IMR-90 (cell line): ENCODE measurements around the gene HACL1.

Experiments used
- CEBPB ChIP-seq: IDR thresholded peaks from 2 replicates; pipeline ENCODE4 v1.6.1; 2012; ENCODE audit warnings: low read depth, low read length, improper control_type of control experiment
- CHD1 ChIP-seq: IDR thresholded peaks from 2 replicates; pipeline ENCODE4 v1.6.1; 2012; ENCODE audit warnings: low read depth, low read length, improper control_type of control experiment
- CTCF ChIP-seq: conservative IDR thresholded peaks from 2 replicates; pipeline ENCODE4 v1.5.1; 2012; ENCODE audit warnings: mild to moderate bottlenecking, low read depth, low read length, improper control_type of control experiment
- ELK1 ChIP-seq: fragments of 150-350 bp; IDR thresholded peaks from 2 replicates; pipeline ENCODE4 v1.6.1; 2016; ENCODE audit warnings: low read depth, mild to moderate bottlenecking, low read length, moderate library complexity, borderline replicate concordance
- MAFK ChIP-seq: IDR thresholded peaks from 2 replicates; pipeline ENCODE4 v1.6.1; 2012; ENCODE audit warnings: low read depth, low read length, improper control_type of control experiment
- MXI1 ChIP-seq: IDR thresholded peaks from 2 replicates; pipeline ENCODE4 v1.6.1; 2012; ENCODE audit warnings: low read depth, mild to moderate bottlenecking, low read length, moderate library complexity, borderline replicate concordance
- POLR2A ChIP-seq: IDR thresholded peaks from 2 replicates; pipeline ENCODE4 v1.6.1; 2012; ENCODE audit warnings: mild to moderate bottlenecking, low read depth, low read length
- RAD21 ChIP-seq: IDR thresholded peaks from 2 replicates; pipeline ENCODE4 v1.6.1; 2012; ENCODE audit warnings: low read length, improper control_type of control experiment
- RCOR1 ChIP-seq: IDR thresholded peaks from 2 replicates; pipeline ENCODE4 v1.6.1; 2012; ENCODE audit warnings: mild to moderate bottlenecking, low read length, improper control_type of control experiment; ENCODE audit not compliant: insufficient replicate concordance
- RFX5 ChIP-seq: IDR thresholded peaks from 2 replicates; pipeline ENCODE4 v1.8.0; 2012; ENCODE audit warnings: low read depth, mild to moderate bottlenecking, low read length, moderate library complexity
- USF2 ChIP-seq: fragments of 150-350 bp; IDR thresholded peaks from 2 replicates; pipeline ENCODE4 v1.6.1; 2017; ENCODE audit warnings: mild to moderate bottlenecking, antibody characterized with exemption, low read length, low read depth

- TF ChIP-seq CEBPB (0 out of 2 replicates have a peak, but pooled peaks have one; percentile 22), CTCF (no peak), POLR2A (peak; percentile 68), RFX5 (no peak), RCOR1 (no peak), USF2 (no peak), ELK1 (no peak), MXI1 (peak; percentile 72; the same call in 1 of the 2 replicates), MAFK (peak; percentile 74), RAD21 (no peak; the same call in 1 of the 2 replicates), CHD1 (no peak)
Measured at GRCh38 chr3:15646851-15647511, 45.6 kb upstream of the HACL1 start.
